CD4-positive, alpha-beta memory T cell (primary cell): ENCODE measurements around the gene PRSS56. TPM values are rescaled to one million over a fixed set of nuclear protein-coding genes. Genes with fewer than 3 reads are reported as not detected.

Experiments
- CTCF ChIA-PET: fragments of 350-600 bp; sonication (Branson Sonifier 250); formaldehyde crosslinking; loops from one replicate; lab custom pipeline; 2021; ENCODE audit warnings: inconsistent platforms; ENCODE audit not compliant: partially characterized antibody; lab: Charles Lee
- POLR2A ChIA-PET: fragments of 350-600 bp; sonication (Branson Sonifier 250); formaldehyde crosslinking; loops from one replicate; lab custom pipeline; 2021; ENCODE audit not compliant: partially characterized antibody; lab: Charles Lee
- DNase-seq, 5 donors: peaks; one replicate each; pipeline versions ENCODE4 v3.0.0 to v3.0.0-alpha.2; 2020 to 2022; ENCODE audit warnings: mixed read lengths in 1 of 5
- H3K27ac ChIP-seq: one replicate; pipeline ENCODE4 v1.7.0; 2013; ENCODE audit warnings: low read depth, low read length
- H3K27me3 ChIP-seq: 2 replicates; pipeline ENCODE4 v1.7.0; 2013; ENCODE audit warnings: mild to moderate bottlenecking, low read length, moderate library complexity; ENCODE audit not compliant: insufficient read depth
- H3K36me3 ChIP-seq: 2 replicates; pipeline ENCODE4 v1.7.0; 2013; ENCODE audit warnings: mild to moderate bottlenecking, low read length, moderate library complexity; ENCODE audit not compliant: insufficient read depth
- H3K4me1 ChIP-seq: 2 replicates; pipeline ENCODE4 v1.7.0; 2013; ENCODE audit warnings: mild to moderate bottlenecking, low read length, moderate library complexity; ENCODE audit not compliant: insufficient read depth
- H3K4me3 ChIP-seq, 2 donors: one replicate each; pipeline ENCODE4 v1.7.0; 2013; ENCODE audit warnings: low read length in 2 of 2, mild to moderate bottlenecking in 1 of 2
- H3K9me3 ChIP-seq, 2 donors: one replicate each; pipeline ENCODE4 v1.7.0; 2013; ENCODE audit warnings: low read length in 2 of 2, control low read depth in 1 of 2; ENCODE audit not compliant: control insufficient read depth in 1 of 2
- H3K27ac Mint-ChIP-seq, 7 donors: one replicate each; pipeline ENCODE4 v1.8.0; 2020 to 2021; ENCODE audit warnings: mixed read lengths in 7 of 7, mild to moderate bottlenecking in 6 of 7, inconsistent platforms in 3 of 7, moderate library complexity in 3 of 7
- H3K27me3 Mint-ChIP-seq, 2 donors: one replicate each; pipeline ENCODE4 v1.8.0; 2020 to 2021; ENCODE audit warnings: mixed read lengths in 2 of 2
- H3K36me3 Mint-ChIP-seq, 2 donors: one replicate each; pipeline ENCODE4 v1.8.0; 2020 to 2021; ENCODE audit warnings: mixed read lengths in 2 of 2, inconsistent platforms in 1 of 2, mild to moderate bottlenecking in 1 of 2
- H3K4me1 Mint-ChIP-seq, 4 donors: one replicate each; pipeline ENCODE4 v1.8.0; 2020 to 2021; ENCODE audit warnings: mixed read lengths in 4 of 4, mild to moderate bottlenecking in 1 of 4
- H3K4me3 Mint-ChIP-seq, 8 donors: one replicate each; pipeline ENCODE4 v1.8.0; 2020 to 2021; ENCODE audit warnings: mixed read lengths in 8 of 8, mild to moderate bottlenecking in 7 of 8, moderate library complexity in 6 of 8, inconsistent platforms in 3 of 8
- H3K9me3 Mint-ChIP-seq, 8 donors: one replicate each; pipeline ENCODE4 v1.8.0; 2020 to 2021; ENCODE audit warnings: mixed read lengths in 8 of 8, mild to moderate bottlenecking in 5 of 8, inconsistent platforms in 3 of 8, moderate library complexity in 1 of 8
- intact Hi-C: fragments of 100-400 bp; cut with micrococcal nuclease; formaldehyde crosslinking; loops from one replicate; pipeline ENCODE4 v1.15.1; 2023
- polyA plus RNA-seq, 2 donors: library from polyadenylated mRNA; unstranded; fragments of 300-500 nt; fragmentation: Illumina TruSeq; gene quantifications; one replicate each; pipeline ENCODE4 v1.2.3, GENCODE V29; 2021
- total RNA-seq, 2 experiments: library from RNA; stranded (reverse); gene quantifications; one replicate each; pipeline ENCODE4 v1.2.3, GENCODE V29; 2021

PRSS56 gene
- total and polyA plus RNA-seq, 4 experiments from 2014 or later = not detected

GRCh38 chr2:232523682-232524597, 3.8 kb downstream of the PRSS56 start:
- peaks cover 24 to 34% of the 10 kb centered on the region in 2 donors for H3K27me3 Mint-ChIP-seq
- H3K27ac Mint-ChIP-seq = peak overlapping the region in 1 of 7 donors; percentile 38
- peaks cover 32% of the 10 kb centered on the region for H3K4me1 ChIP-seq
- no peaks in the 10 kb centered on the region for H3K9me3 Mint-ChIP-seq
- H3K27ac ChIP-seq = no peak overlapping the region
- no peaks in the 10 kb centered on the region for H3K36me3 ChIP-seq
- peaks cover 14% of the 10 kb centered on the region for H3K27me3 ChIP-seq
- no peaks in the 10 kb centered on the region for H3K9me3 ChIP-seq
- H3K4me1 Mint-ChIP-seq = peaks cover 9 to 27% (median 19%) of the 10 kb centered on the region in 4 donors
- H3K36me3 Mint-ChIP-seq = no peaks in the 10 kb centered on the region
- DNase-seq = no peak
- POLR2A ChIA-PET = no interaction called here
- H3K4me3 ChIP-seq = no peak overlapping the region
- H3K4me3 Mint-ChIP-seq = peak overlapping the region in 4 of 8 donors; percentile 61 to 81 (median 63)
- CTCF ChIA-PET = interaction anchor here (1.2 kb wide), 1 partner anchor 60 kb away, joined by 3 read pairs; no protein-coding TSS in a partner anchor
- intact Hi-C loops = no loop called here

- H3K27ac Mint-ChIP-seq = peak overlapping the region in 1 of 7 donors; percentile 38
- H3K4me3 Mint-ChIP-seq = no peak overlapping the region
- CTCF ChIA-PET = interaction anchor here (1.2 kb wide), 1 partner anchor 61 kb away, joined by 3 read pairs; no protein-coding TSS in a partner anchor
- DNase-seq = no peak
- Histone ChIP-seq H3K4me3 (no peak overlapping the region), H3K9me3 (no peaks in the 10 kb centered on the region), H3K27me3 (peaks cover 14% of the 10 kb centered on the region), H3K4me1 (peaks cover 32% of the 10 kb centered on the region), H3K36me3 (no peaks in the 10 kb centered on the region), H3K27ac (no peak overlapping the region)
- intact Hi-C loops = no loop called here
- H3K36me3 Mint-ChIP-seq = no peaks in the 10 kb centered on the region
- H3K4me1 Mint-ChIP-seq = peaks cover 10 to 31% (median 21%) of the 10 kb centered on the region in 4 donors
- POLR2A ChIA-PET = no interaction called here
- H3K9me3 Mint-ChIP-seq = no peaks in the 10 kb centered on the region
- H3K27me3 Mint-ChIP-seq = peaks cover 24 to 29% of the 10 kb centered on the region in 2 donors
Measured at GRCh38 chr2:232524771-232525170, 4.6 kb downstream of the PRSS56 start.

- ChIA-PET CTCF (no interaction called here), POLR2A (no interaction called here)
- H3K36me3 ChIP-seq = no peaks in the 10 kb centered on the region
- Mint-ChIP-seq H3K4me1 (peaks cover 10 to 31% (median 21%) of the 10 kb centered on the region in 4 donors), H3K9me3 (no peaks in the 10 kb centered on the region), H3K36me3 (no peaks in the 10 kb centered on the region), H3K27ac (no peak overlapping the region), H3K4me3 (no peak overlapping the region), H3K27me3 (peaks cover 24 to 29% of the 10 kb centered on the region in 2 donors)
- intact Hi-C loops = no loop called here
- no peak overlapping the region for H3K4me3 ChIP-seq
- no peak for DNase-seq
- peaks cover 32% of the 10 kb centered on the region for H3K4me1 ChIP-seq
- no peaks in the 10 kb centered on the region for H3K9me3 ChIP-seq
- H3K27me3 ChIP-seq = peaks cover 14% of the 10 kb centered on the region
- no peak overlapping the region for H3K27ac ChIP-seq
Measured at GRCh38 chr2:232525199-232525598, 5.0 kb downstream of the PRSS56 start.

DNA sequence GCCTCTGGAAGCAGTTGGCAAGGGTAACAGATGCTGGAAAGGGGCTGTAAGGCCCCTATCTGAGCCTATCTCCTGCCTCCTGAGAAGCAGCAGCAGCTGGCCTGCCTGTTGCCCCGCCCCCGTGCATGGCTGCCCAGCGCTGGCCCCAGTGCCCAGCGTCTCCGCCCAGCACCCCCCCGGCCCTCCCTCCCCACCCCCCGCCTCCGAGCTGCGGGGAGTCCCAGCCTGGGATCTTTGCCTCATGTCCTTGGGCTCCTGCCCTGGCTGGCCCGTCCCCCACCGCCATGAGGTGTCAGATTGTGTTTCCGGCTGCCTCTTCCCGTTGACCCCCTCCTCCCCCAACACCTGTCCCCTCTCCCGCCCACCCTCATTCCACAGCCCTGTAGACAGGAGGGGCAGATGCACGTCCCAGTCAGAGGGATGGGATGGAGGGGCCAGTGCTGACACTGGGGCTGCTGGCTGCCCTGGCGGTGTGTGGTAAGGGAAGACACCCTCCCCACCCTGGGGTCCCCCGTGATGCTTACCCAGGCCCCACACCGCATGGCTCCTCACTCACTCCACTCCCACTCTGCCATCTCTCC, 5.7 kb downstream of the PRSS56 start, which contains the start of gene CHRND:
CHRND (plus strand) TSS at position 370 of the 581 bp plus-strand sequence; CDS start at position 426, 56 bp downstream.
- intact Hi-C loops = no loop called here
- Mint-ChIP-seq H3K36me3 (no peaks in the 10 kb centered on the region), H3K4me1 (peaks cover 10 to 31% (median 21%) of the 10 kb centered on the region in 4 donors), H3K27me3 (peaks cover 23 to 28% of the 10 kb centered on the region in 2 donors), H3K4me3 (no peak within 1 kb of the TSS), H3K9me3 (no peaks in the 10 kb centered on the region), H3K27ac (no peak within 1 kb of the TSS)
- POLR2A ChIA-PET = no interaction called here
- Histone ChIP-seq H3K27me3 (peaks cover 14% of the 10 kb centered on the region), H3K27ac (no peak within 1 kb of the TSS), H3K36me3 (no peaks in the 10 kb centered on the region), H3K4me3 (no peak within 1 kb of the TSS), H3K4me1 (peaks cover 32% of the 10 kb centered on the region), H3K9me3 (no peaks in the 10 kb centered on the region)
- CTCF ChIA-PET = no interaction called here
- no peak for DNase-seq

DNA sequence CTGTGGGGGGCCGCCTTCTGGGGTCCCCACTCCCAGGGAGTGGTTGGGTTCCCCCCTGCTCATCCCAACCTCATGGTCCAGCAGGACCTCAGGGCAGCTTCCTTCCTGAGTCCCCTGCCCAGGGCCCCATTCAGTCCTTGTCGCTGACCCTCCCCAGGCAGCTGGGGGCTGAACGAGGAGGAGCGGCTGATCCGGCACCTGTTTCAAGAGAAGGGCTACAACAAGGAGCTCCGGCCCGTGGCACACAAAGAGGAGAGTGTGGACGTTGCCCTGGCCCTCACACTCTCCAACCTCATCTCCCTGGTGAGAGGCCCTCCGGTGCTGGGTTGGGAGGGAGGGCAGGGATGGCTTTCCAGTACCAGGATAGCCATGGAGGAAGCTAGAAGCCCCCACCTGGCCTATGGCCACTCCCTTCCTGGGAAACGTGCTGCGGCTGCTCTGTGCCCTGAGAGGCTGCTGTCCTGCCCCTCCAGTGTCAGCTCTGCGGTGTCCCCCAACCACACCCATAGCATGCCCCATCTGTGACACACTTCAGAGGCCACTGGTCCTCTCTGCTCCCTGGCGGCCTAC, 6.3 kb downstream of the PRSS56 start:
- Mint-ChIP-seq H3K4me1 (peaks cover 10 to 30% (median 21%) of the 10 kb centered on the region in 4 donors), H3K27me3 (peaks cover 21 to 30% of the 10 kb centered on the region in 2 donors), H3K36me3 (no peaks in the 10 kb centered on the region), H3K27ac (no peak overlapping the region), H3K4me3 (no peak overlapping the region), H3K9me3 (no peaks in the 10 kb centered on the region)
- ChIA-PET CTCF (no interaction called here), POLR2A (no interaction called here)
- DNase-seq = no peak
- no peaks in the 10 kb centered on the region for H3K9me3 ChIP-seq
- peaks cover 14% of the 10 kb centered on the region for H3K27me3 ChIP-seq
- no peak overlapping the region for H3K27ac ChIP-seq
- H3K4me3 ChIP-seq = no peak overlapping the region
- H3K4me1 ChIP-seq = peaks cover 32% of the 10 kb centered on the region
- intact Hi-C loops = no loop called here
- no peaks in the 10 kb centered on the region for H3K36me3 ChIP-seq

DNA sequence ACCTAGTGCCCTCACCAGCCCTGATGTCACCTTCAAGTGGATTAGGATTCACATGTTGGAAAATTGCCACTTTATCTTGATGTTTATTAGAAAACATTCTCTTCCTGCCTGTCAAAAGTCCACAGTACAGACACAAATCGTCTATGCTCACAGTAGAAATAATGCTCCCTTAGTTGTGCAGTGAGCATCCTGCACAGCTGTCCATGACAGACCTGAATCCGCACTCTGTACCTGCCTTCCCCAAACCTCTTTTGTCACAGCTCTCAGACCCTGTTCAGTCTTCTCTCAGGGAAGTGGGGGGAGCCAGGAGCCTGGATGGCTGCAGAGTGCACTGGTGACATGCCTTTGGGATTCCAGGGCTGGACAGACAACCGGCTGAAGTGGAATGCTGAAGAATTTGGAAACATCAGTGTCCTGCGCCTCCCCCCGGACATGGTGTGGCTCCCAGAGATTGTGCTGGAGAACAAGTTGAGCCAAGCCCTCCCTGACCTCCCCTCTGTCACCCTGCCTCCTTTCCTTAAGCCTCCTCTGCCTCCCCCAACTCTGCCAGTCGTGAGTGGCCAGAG, 7.8 kb downstream of the PRSS56 start:
- Mint-ChIP-seq H3K9me3 (no peaks in the 10 kb centered on the region), H3K36me3 (no peaks in the 10 kb centered on the region), H3K27ac (no peak overlapping the region), H3K27me3 (peaks cover 21 to 31% of the 10 kb centered on the region in 2 donors), H3K4me1 (peaks cover 10 to 26% (median 18%) of the 10 kb centered on the region in 4 donors), H3K4me3 (peak overlapping the region in 1 of 8 donors; percentile 35)
- intact Hi-C loops = no loop called here
- Histone ChIP-seq H3K27me3 (peaks cover 13% of the 10 kb centered on the region), H3K4me3 (no peak overlapping the region), H3K36me3 (no peaks in the 10 kb centered on the region), H3K4me1 (peaks cover 20% of the 10 kb centered on the region), H3K9me3 (no peaks in the 10 kb centered on the region), H3K27ac (no peak overlapping the region)
- DNase-seq = no peak
- CTCF ChIA-PET = no interaction called here
- POLR2A ChIA-PET = no interaction called here
